ENCODE measurements around the gene NAB2. TPM values are rescaled to one million over a fixed set of nuclear protein-coding genes. Genes with fewer than 3 reads are reported as not detected.
"Not testable (repeated sequence)": the region's sequence is repeated elsewhere in the genome, so short reads cannot be mapped to it uniquely, and the experiment has no call there.

NAB2 gene
- total and polyA plus RNA-seq, 4 donors = 19.8 to 48.4 (median 31.9) TPM

- intact Hi-C loops (cut with DNase I) = no loop called here
- no peaks in the 10 kb centered on the region for H3K4me1 ChIP-seq (ENCODE audit: control insufficient read depth in 1 of 2, insufficient read depth in 2 of 2, low read length in 2 of 2)
- H3K36me3 ChIP-seq (ENCODE audit: control insufficient read depth in 1 of 2, insufficient read depth in 2 of 2, low read length in 1 of 2) = no peaks in the 10 kb centered on the region
- H3K4me3 ChIP-seq (ENCODE audit: low read length in 2 of 2) = no peak overlapping the region
- H3K9me3 ChIP-seq (ENCODE audit: control insufficient read depth, low read length) = no peaks in the 10 kb centered on the region
- no peak overlapping the region for H3K27ac ChIP-seq (ENCODE audit: low read depth in 1 of 2, low read length in 2 of 2)
- WGBS, 2 donors = 71 to 76% methylated on average over 10 of the region's 10 CpGs
- no peaks in the 10 kb centered on the region for H3K27me3 ChIP-seq (ENCODE audit: control insufficient read depth in 1 of 2, insufficient read depth in 2 of 2, low read length in 1 of 2)
- ATAC-seq (ENCODE audit: low FRiP score) (no peak), DNase-seq (no peak)
These were observed 41.7 kb upstream of the NAB2 start for GRCh38 chr12:57046947-57047890.

GRCh38 chr12:57047981-57048380 is 40.9 kb upstream of the NAB2 start:
- DNase-seq = no peak

DNA sequence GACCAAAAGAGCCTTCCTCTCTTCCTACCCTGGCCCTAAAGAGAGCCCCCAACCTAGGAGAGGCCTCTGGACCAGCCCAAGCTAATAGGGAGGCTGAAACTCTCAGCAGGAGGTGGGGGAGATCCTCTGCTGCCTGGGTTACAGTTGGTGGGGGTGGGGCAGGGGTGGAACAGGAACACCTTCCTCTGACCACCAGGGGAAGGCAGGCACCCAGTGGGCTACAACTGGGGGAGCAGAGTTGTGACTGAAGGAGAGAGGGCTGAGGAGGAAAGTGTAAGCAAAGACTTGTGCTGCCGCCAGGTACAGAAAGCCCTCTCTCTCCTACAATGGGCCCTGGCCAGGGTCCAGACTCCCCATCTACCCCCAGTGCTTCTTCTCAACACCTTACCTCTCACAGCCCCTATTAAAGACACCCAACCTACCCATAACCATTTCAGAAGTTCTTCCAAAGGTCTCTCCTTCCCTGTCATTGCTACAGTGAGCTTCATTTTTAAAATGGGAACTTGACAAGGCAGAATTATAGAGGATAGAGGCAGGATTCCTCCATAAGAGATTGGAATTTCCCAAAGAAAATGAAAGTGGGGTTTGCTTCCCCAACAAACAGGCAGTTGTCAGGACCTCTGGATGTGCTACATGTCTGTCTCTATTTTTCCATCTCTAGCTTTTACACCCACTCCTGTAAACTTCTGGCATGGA is 40.3 kb upstream of the NAB2 start:
- intact Hi-C loops (cut with DNase I) = no loop called here

More at GRCh38 chr12:57047981-57048380, 40.9 kb upstream of the NAB2 start:
- Histone ChIP-seq H3K4me3 (ENCODE audit: low read length in 2 of 2) (no peak overlapping the region), H3K4me1 (ENCODE audit: control insufficient read depth in 1 of 2, insufficient read depth in 2 of 2, low read length in 2 of 2) (no peaks in the 10 kb centered on the region), H3K27ac (ENCODE audit: low read depth in 1 of 2, low read length in 2 of 2) (no peak overlapping the region), H3K27me3 (ENCODE audit: control insufficient read depth in 1 of 2, insufficient read depth in 2 of 2, low read length in 1 of 2) (no peaks in the 10 kb centered on the region), H3K36me3 (ENCODE audit: control insufficient read depth in 1 of 2, insufficient read depth in 2 of 2, low read length in 1 of 2) (no peaks in the 10 kb centered on the region), H3K9me3 (ENCODE audit: control insufficient read depth, low read length) (no peaks in the 10 kb centered on the region)
- 71 to 72% methylated on average over 1 of the region's 1 CpG for WGBS, 2 donors
- ATAC-seq (ENCODE audit: low FRiP score) = no peak
- intact Hi-C loops (cut with DNase I) = no loop called here

DNA sequence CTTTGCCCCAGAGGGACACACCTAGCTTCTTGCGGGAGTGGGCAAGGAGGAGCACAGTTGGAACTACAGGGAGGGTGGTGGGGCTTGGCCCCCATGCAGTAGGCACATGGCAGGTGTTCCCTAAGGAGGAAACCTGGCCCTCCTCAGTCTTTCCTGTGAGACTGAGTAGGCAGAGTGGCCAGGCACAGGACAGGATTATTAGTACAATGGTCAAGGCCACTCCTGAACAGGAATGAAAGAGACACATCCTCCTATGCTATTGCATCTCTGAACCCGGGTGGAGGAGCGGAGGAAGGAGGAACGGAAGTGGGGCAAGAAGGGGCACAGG is 39.8 kb upstream of the NAB2 start:
- DNase-seq (no peak), ATAC-seq (ENCODE audit: low FRiP score) (no peak)
- 85 to 86% methylated on average over 4 of the region's 4 CpGs for WGBS, 2 donors
- intact Hi-C loops (cut with DNase I) = no loop called here
- Histone ChIP-seq H3K4me3 (ENCODE audit: low read length in 2 of 2) (no peak overlapping the region), H3K27me3 (ENCODE audit: control insufficient read depth in 1 of 2, insufficient read depth in 2 of 2, low read length in 1 of 2) (no peaks in the 10 kb centered on the region), H3K27ac (ENCODE audit: low read depth in 1 of 2, low read length in 2 of 2) (no peak overlapping the region), H3K4me1 (ENCODE audit: control insufficient read depth in 1 of 2, insufficient read depth in 2 of 2, low read length in 2 of 2) (no peaks in the 10 kb centered on the region), H3K36me3 (ENCODE audit: control insufficient read depth in 1 of 2, insufficient read depth in 2 of 2, low read length in 1 of 2) (no peaks in the 10 kb centered on the region), H3K9me3 (ENCODE audit: control insufficient read depth, low read length) (no peaks in the 10 kb centered on the region)

More for the DNA sequence above, 40.3 kb upstream of the NAB2 start:
- ATAC-seq (ENCODE audit: low FRiP score) = no peak
- Histone ChIP-seq H3K9me3 (ENCODE audit: control insufficient read depth, low read length) (no peaks in the 10 kb centered on the region), H3K36me3 (ENCODE audit: control insufficient read depth in 1 of 2, insufficient read depth in 2 of 2, low read length in 1 of 2) (no peaks in the 10 kb centered on the region), H3K4me3 (ENCODE audit: low read length in 2 of 2) (no peak overlapping the region), H3K4me1 (ENCODE audit: control insufficient read depth in 1 of 2, insufficient read depth in 2 of 2, low read length in 2 of 2) (no peaks in the 10 kb centered on the region), H3K27ac (ENCODE audit: low read depth in 1 of 2, low read length in 2 of 2) (no peak overlapping the region), H3K27me3 (ENCODE audit: control insufficient read depth in 1 of 2, insufficient read depth in 2 of 2, low read length in 1 of 2) (no peaks in the 10 kb centered on the region)
- DNase-seq = no peak
- 75 to 88% methylated on average over 1 of the region's 1 CpG for WGBS, 2 donors

GRCh38 chr12:57049890-57050289 is 39.0 kb upstream of the NAB2 start, which contains the start of gene MYO1A:
TSS of gene MYO1A (minus strand) at chr12:57050129. CDS start at chr12:57048323, 1,806 bp downstream.
- DNase-seq = no peak
- no peaks in the 10 kb centered on the region for H3K4me1 ChIP-seq (ENCODE audit: control insufficient read depth in 1 of 2, insufficient read depth in 2 of 2, low read length in 2 of 2)
- 28 to 29% methylated on average over 2 of the region's 2 CpGs for WGBS, 2 donors

GRCh38 chr12:57051011-57051410 is 37.9 kb upstream of the NAB2 start:
- no peak overlapping the region for H3K27ac ChIP-seq (ENCODE audit: low read depth in 1 of 2, low read length in 2 of 2)
- no peaks in the 10 kb centered on the region for H3K4me1 ChIP-seq (ENCODE audit: control insufficient read depth in 1 of 2, insufficient read depth in 2 of 2, low read length in 2 of 2)
- no peaks in the 10 kb centered on the region for H3K36me3 ChIP-seq (ENCODE audit: control insufficient read depth in 1 of 2, insufficient read depth in 2 of 2, low read length in 1 of 2)
- DNase-seq = no peak
- no peaks in the 10 kb centered on the region for H3K27me3 ChIP-seq (ENCODE audit: control insufficient read depth in 1 of 2, insufficient read depth in 2 of 2, low read length in 1 of 2)
- 82 to 89% methylated on average over 1 of the region's 1 CpG for WGBS, 2 donors
- no peak for ATAC-seq (ENCODE audit: low FRiP score)
- H3K4me3 ChIP-seq (ENCODE audit: low read length in 2 of 2) = no peak overlapping the region
- H3K9me3 ChIP-seq (ENCODE audit: control insufficient read depth, low read length) = no peaks in the 10 kb centered on the region
- intact Hi-C loops (cut with DNase I) = no loop called here

More at GRCh38 chr12:57049890-57050289, 39.0 kb upstream of the NAB2 start, which contains the start of gene MYO1A:
- intact Hi-C loops (cut with DNase I) = no loop called here
- Histone ChIP-seq H3K9me3 (ENCODE audit: control insufficient read depth, low read length) (no peaks in the 10 kb centered on the region), H3K27me3 (ENCODE audit: control insufficient read depth in 1 of 2, insufficient read depth in 2 of 2, low read length in 1 of 2) (no peaks in the 10 kb centered on the region), H3K27ac (ENCODE audit: low read depth in 1 of 2, low read length in 2 of 2) (no peak within 1 kb of the TSS), H3K36me3 (ENCODE audit: control insufficient read depth in 1 of 2, insufficient read depth in 2 of 2, low read length in 1 of 2) (no peaks in the 10 kb centered on the region), H3K4me3 (ENCODE audit: low read length in 2 of 2) (no peak within 1 kb of the TSS)
- no peak for ATAC-seq (ENCODE audit: low FRiP score)

GRCh38 chr12:57053146-57053545 is 35.8 kb upstream of the NAB2 start:
- H3K9me3 ChIP-seq (ENCODE audit: control insufficient read depth, low read length); H3K4me3 ChIP-seq (ENCODE audit: low read length in 2 of 2); H3K4me1 ChIP-seq (ENCODE audit: control insufficient read depth in 1 of 2, insufficient read depth in 2 of 2, low read length in 2 of 2); ATAC-seq (ENCODE audit: low FRiP score); intact Hi-C loops (cut with DNase I); DNase-seq; H3K36me3 ChIP-seq (ENCODE audit: control insufficient read depth in 1 of 2, insufficient read depth in 2 of 2, low read length in 1 of 2); H3K27ac ChIP-seq (ENCODE audit: low read depth in 1 of 2, low read length in 2 of 2); H3K27me3 ChIP-seq (ENCODE audit: control insufficient read depth in 1 of 2, insufficient read depth in 2 of 2, low read length in 1 of 2): not testable (repeated sequence)
- WGBS, 2 donors = 93 to 96% methylated on average over 4 of the region's 4 CpGs

GRCh38 chr12:57053901-57054300 is 35.0 kb upstream of the NAB2 start:
- 92 to 97% methylated on average over 4 of the region's 4 CpGs for WGBS, 2 donors
- H3K27me3 ChIP-seq (ENCODE audit: control insufficient read depth in 1 of 2, insufficient read depth in 2 of 2, low read length in 1 of 2); H3K36me3 ChIP-seq (ENCODE audit: control insufficient read depth in 1 of 2, insufficient read depth in 2 of 2, low read length in 1 of 2); DNase-seq; H3K4me3 ChIP-seq (ENCODE audit: low read length in 2 of 2); H3K27ac ChIP-seq (ENCODE audit: low read depth in 1 of 2, low read length in 2 of 2); H3K4me1 ChIP-seq (ENCODE audit: control insufficient read depth in 1 of 2, insufficient read depth in 2 of 2, low read length in 2 of 2); H3K9me3 ChIP-seq (ENCODE audit: control insufficient read depth, low read length); intact Hi-C loops (cut with DNase I); ATAC-seq (ENCODE audit: low FRiP score): not testable (repeated sequence)

All from aorta (tissue), 5 donors.